HG03354 (cell line): ENCODE data around the gene RIBC1.

Source experiments
- ATAC-seq: cut with Tn5 transposase; IDR thresholded peaks from one replicate; pipeline ENCODE4 v1.9.1; 2021; ENCODE audit warnings: mild to moderate bottlenecking; ENCODE audit not compliant: unreplicated experiment, poor library complexity, severe bottlenecking

RIBC1 gene

GRCh38 chrX:53479301-53479700, 56.6 kb downstream of the RIBC1 start:
- ATAC-seq: no peak
